GM18505 (cell line): ENCODE results near the gene FDX2.

Experiments used
- ATAC-seq: cut with Tn5 transposase; IDR thresholded peaks from one replicate; pipeline ENCODE4 v1.9.1; 2021; ENCODE audit not compliant: unreplicated experiment
- POLR2A ChIP-seq: IDR thresholded peaks from 4 replicates; pipeline ENCODE4 v1.6.1; 2011; ENCODE audit warnings: borderline replicate concordance; ENCODE audit not compliant: insufficient read depth, insufficient read length; ENCODE audit errors: extremely low read depth

The FDX2 gene

DNA sequence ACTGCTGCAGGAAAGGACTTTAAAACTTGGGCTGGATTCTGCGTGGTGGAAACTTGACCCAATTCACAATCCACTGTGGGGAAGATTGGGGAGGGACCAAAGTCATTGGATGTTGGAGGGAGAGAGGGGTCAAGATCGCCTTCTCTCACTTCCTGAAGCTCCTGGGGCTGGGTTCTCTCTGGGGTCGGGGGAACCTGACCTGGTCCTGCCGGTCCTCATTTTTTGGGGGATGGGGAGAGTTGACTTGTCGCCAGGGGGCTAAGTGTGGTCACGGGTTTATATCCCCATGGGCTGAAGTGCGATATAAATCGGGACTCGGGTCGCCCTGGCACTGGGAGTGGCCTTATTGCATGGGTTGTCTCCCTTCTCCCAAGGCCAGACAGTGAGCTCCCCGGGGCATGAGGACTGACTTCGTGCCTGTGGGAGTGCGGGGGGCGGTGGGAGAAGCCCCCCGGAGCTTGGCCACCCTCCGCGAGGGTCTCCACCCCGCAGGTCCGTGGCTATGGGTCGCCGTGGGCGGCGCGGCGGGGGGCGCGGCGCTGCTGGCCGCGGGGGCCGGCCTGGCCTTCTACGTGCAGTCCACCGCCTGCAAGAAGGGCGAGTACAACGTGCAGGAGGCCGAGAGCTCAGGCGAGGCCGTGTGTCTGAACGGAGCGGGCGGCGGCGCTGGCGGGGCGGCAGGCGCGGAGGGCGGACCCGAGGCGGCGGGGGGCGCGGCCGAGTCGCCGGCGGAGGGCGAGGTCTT, 19.8 kb downstream of the FDX2 start:
- no peak for ATAC-seq
- TF ChIP-seq POLR2A, result no peak

DNA sequence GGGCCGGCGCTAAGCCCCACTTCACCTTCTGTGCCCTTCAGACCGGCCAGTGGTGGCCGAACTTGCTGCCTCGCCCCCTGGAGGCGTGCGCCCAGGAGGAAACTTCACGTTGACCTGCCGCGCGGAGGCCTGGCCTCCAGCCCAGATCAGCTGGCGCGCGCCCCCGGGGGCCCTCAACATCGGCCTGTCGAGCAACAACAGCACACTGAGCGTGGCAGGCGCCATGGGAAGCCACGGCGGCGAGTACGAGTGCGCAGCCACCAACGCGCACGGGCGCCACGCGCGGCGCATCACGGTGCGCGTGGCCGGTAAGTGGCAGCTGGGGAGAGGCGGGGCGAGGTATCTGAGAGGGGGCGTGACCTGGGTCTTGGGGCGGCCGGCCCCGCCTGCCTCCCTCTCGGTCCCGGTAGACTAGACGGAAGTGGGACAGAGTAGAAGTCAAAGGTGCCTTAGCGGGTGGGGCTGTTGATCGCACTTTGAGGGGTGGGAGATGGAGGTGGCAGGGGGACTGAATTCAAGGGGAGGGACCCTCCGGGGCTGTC, 20.4 kb downstream of the FDX2 start:
- no peak for ATAC-seq
- peak; percentile 53 for TF ChIP-seq POLR2A

DNA sequence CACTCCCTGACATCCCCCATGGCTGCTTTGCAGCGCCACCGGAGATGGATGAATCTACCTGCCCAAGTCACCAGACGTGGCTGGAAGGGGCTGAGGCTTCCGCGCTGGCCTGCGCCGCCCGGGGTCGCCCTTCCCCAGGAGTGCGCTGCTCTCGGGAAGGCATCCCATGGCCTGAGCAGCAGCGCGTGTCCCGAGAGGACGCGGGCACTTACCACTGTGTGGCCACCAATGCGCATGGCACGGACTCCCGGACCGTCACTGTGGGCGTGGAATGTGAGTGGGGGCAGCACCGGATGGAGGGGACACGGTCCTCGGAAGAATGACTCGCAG, 21.5 kb downstream of the FDX2 start:
- no peak for TF ChIP-seq POLR2A

DNA sequence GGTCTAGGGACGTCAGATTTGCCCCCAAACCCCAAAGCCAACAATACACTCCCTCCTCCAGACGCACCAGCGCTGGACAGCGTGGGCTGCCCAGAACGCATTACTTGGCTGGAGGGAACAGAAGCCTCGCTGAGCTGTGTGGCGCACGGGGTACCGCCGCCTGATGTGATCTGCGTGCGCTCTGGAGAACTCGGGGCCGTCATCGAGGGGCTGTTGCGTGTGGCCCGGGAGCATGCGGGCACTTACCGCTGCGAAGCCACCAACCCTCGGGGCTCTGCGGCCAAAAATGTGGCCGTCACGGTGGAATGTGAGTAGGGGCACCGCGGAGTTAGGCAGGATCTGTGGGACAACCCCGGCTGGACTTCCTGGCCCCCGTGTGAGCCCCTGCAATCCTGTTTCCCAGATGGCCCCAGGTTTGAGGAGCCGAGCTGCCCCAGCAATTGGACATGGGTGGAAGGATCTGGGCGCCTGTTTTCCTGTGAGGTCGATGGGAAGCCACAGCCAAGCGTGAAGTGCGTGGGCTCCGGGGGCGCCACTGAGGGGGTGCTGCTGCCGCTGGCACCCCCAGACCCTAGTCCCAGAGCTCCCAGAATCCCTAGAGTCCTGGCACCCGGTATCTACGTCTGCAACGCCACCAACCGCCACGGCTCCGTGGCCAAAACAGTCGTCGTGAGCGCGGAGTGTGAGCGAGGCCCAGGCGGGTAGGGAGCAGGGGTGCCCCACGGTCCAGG, 22.0 kb downstream of the FDX2 start:
- ATAC-seq, result no peak
- no peak for TF ChIP-seq POLR2A

More for the DNA sequence above, 21.5 kb downstream of the FDX2 start:
- ATAC-seq, result no peak

DNA sequence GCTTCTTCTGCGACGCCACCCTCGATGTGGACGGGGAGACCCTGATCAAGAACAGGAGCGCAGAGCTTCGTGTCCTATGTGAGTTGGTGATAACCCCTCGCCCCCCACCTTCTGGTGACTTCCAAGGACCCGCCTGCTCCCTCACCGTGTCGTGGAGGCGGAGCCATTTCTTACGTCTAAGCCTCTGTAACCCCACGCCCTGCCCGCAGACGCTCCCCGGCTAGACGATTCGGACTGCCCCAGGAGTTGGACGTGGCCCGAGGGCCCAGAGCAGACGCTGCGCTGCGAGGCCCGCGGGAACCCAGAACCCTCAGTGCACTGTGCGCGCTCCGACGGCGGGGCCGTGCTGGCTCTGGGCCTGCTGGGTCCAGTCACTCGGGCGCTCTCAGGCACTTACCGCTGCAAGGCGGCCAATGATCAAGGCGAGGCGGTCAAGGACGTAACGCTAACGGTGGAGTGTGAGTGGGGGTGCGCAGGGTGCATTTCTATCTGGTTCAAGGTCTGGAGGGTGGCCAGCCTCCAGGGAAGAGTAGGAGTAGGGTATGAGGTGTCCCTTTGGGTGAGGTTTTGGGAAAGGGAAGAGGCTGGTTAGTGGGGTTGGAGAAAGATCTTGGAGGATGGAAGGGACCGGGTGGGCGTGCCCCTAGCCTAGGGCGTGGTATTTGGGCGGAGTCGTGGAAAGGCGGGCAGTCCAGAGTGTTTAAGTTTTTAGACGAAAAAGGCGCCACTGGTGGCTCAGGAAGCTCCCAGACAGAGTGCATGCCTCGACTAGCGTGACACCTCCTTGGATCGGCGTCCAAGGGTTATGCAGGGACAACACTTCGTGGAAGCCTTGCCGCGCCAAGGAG, 22.8 kb downstream of the FDX2 start:
- TF ChIP-seq POLR2A, result no peak
- no peak for ATAC-seq

DNA sequence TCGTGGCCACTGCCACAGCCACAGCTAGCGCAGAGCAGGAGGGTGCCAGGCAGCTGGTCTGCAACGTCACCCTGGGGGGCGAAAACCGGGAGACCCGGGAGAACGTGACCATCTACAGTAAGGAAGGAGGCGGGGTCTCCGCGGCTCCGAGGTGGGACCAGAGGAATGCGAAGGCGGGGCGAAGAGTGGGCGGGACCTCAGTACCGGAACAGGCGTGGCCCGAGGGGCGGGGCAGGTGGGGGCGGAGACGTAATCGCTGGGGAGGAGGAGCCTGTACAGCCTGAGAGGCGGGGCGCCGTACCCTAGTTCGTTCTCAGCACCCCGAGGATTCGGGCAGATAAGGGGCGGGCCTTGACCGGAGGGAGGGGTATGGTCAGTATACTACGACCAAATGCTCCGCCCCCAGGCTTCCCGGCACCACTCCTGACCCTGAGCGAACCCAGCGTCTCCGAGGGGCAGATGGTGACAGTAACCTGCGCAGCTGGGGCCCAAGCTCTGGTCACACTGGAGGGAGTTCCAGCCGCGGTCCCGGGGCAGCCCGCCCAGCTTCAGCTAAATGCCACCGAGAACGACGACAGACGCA, 23.5 kb downstream of the FDX2 start:
- no peak for TF ChIP-seq POLR2A
- peak; percentile 39 for ATAC-seq

DNA sequence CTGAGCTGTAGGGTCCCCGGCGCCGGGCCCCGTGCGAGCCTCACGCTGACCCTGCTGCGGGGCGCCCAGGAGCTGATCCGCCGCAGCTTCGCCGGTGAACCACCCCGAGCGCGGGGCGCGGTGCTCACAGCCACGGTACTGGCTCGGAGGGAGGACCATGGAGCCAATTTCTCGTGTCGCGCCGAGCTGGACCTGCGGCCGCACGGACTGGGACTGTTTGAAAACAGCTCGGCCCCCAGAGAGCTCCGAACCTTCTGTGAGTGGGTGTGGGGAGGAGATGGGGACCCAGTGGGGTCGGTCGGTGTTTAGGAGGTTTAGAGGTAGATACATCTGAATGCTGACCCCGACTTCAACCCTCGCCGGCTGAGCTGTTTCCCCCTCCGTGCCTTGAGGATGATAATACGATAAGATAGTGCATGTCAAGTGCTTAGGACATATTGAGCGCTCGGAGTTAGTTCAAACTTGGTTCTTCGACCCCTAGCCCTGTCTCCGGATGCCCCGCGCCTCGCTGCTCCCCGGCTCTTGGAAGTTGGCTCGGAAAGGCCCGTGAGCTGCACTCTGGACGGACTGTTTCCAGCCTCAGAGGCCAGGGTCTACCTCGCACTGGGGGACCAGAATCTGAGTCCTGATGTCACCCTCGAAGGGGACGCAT, 24.1 kb downstream of the FDX2 start:
- no peak for ATAC-seq
- TF ChIP-seq POLR2A, result no peak

DNA sequence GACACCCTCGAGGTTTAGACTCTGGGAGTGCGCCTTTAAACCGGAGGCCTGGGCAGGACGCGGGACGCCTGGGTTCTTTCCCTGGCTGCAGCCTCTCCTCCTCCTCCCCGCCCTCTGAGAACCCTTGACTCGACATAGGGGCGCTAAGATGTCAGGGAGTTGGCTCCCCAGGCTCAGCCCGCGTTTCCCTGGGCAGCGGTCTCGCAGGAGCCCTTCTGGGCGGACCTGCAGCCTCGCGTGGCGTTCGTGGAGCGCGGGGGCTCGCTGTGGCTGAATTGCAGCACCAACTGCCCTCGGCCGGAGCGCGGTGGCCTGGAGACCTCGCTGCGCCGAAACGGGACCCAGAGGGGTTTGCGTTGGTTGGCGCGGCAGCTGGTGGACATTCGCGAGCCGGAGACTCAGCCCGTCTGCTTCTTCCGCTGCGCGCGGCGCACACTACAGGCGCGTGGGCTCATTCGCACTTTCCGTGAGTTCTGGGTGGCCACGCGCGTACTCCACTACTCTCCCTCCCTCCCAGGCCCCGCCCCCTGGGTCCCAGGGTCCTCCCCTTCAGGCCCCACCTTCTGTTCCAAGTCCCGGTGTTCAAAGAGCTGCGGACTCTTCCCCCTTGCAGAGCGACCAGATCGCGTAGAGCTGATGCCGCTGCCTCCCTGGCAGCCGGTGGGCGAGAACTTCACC, 24.8 kb downstream of the FDX2 start:
- no peak for TF ChIP-seq POLR2A

DNA sequence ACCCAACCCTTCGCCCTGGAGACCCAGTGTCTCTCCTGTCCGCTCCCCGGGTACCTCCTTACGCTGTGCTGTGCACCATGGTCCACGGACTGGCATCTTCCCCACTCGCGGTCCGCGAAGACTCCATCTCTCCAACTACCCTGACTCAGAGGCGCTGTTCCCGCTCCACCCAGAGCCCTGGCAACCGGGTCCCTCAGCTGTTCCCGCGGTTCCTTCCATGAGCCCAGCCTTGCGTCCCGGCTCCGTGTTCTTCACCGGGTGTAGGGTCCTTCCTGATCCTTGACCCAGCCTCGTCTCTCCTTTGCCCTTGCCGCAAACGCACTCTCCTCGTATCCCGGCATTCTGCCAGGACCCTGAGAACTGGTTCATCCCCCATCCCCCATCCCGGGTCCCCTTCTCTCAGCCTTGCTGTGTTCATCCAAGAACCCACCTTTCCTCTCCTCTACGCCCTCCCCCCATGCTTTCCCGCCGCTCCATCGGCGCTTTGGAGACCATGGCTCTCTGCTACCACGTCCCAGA, 25.4 kb downstream of the FDX2 start:
- no peak for ATAC-seq
- no peak for TF ChIP-seq POLR2A

More for the DNA sequence above, 24.8 kb downstream of the FDX2 start:
- ATAC-seq, result no peak

DNA sequence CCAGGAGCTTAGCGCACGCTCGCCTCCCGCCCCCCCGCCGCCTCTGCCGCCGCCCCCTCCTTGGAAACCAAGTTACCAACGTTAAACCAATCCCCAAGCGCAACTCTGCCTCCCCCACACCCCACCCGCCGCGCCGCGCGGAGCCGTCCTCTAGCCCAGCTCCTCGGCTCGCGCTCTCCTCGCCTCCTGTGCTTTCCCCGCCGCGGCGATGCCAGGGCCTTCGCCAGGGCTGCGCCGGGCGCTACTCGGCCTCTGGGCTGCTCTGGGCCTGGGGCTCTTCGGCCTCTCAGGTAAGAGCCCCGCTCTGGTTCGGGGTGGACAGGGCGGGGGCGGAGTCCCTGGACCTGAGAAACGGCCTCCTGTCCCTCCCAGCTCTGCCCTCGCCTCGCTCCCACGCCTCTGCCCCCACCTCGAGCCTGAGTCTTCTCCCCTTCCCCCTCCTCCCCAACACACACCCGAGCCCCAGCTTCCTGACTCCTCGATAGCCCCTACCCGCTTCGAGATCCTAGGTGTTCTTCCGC, 25.9 kb downstream of the FDX2 start, which contains the start of gene ICAM5:
Gene ICAM5 (plus strand): TSS at position 117 of the 521 bp plus-strand sequence. CDS start 92 bp downstream, at position 209.
- no peak for ATAC-seq
- no peak for TF ChIP-seq POLR2A

DNA sequence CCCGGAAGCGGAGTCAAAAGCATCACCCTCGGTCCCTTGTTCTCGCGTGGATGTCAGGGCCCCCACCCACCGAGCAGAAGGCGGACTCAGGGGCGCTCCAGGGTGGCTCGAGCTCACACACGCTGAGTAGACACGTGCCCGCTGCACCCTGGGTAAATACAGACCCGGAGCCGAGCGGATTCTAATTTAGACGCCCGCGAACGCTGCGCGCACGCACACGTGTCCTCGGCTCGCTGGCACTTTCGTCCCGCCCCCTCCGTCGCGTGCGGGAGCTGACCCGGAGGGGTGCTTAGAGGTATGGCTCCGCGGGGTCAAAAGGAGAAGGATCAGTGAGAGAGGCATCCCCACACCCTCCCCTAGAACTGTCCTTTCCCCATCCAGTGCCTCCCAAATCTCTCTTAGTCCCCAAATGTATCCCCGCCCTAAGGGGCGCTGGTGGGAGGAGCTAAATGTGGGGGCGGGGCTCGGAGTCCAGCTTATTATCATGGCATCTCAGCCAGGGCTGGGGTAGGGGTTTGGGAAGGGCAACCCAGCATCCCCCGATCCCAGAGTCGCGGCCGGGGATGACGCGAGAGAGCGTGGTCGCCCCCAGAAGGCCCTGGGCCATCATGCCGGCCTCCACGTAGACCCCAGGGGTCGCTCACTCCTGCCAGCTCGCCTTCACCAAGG, 26.5 kb downstream of the FDX2 start:
- no peak for TF ChIP-seq POLR2A
- no peak for ATAC-seq
